Activated gamma-delta T cell (primary cell): ENCODE results near the gene GPR62.
"Not testable (repeated sequence)": the region's sequence is repeated elsewhere in the genome, so short reads cannot be mapped to it uniquely, and the experiment has no call there.

ENCODE experiments used
- DNase-seq: peaks from one replicate; lab custom pipeline; 2025; lab: John Stamatoyannopoulos, UW

Gene GPR62

DNA sequence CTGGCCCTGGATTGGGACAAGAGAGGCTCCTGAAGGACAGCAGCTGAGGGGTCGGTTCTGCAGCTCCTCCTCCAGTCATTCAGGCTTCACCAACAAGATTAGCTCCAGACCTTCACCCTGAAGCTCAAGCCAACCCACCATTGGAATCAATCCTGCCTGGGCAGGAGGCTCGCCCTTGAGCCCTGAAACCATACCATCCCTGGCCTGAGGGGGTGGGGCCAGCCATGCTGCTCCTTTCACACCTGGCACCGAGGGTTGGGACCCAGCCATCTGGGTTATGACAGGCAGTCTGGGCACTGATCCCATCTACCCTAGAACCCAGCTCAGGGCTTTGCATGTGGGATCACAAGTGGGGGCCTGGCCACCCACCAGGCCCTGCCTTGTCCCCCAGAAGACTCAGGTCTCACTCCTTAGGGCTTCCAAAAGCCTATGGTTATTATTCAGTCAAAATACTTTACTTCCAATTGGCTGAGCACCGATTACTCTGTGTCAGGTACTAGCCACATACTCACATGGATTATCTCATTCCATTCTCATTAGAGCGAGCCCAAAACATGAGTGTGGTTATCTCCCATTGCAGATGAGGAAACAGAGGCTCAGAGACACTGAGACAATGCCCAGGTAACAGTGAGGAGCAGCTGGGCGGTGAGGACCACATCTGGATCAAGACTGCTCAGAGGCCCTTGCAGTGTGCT, 15.6 kb downstream of the GPR62 start:
- no peak for DNase-seq

DNA sequence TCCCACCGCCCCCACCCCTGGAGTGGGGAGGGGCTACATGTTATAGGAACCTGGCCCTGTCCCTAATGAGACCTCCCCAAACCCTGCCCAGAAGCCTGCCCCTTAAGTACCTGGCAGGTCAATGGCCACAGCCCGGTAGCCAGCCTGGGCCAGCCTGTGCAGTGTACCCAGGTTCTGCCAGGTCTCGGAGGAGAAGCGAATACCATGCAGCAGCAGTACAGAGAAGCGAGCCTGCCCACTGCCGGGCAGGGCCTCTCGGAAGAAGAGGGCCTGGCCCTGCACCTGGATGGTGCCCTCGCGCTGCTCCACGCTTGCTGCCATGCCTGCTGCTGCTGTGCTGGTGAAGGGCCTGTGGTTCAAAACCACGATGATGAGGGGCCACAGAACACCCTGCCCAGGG, 16.2 kb downstream of the GPR62 start:
- no peak for DNase-seq

DNA sequence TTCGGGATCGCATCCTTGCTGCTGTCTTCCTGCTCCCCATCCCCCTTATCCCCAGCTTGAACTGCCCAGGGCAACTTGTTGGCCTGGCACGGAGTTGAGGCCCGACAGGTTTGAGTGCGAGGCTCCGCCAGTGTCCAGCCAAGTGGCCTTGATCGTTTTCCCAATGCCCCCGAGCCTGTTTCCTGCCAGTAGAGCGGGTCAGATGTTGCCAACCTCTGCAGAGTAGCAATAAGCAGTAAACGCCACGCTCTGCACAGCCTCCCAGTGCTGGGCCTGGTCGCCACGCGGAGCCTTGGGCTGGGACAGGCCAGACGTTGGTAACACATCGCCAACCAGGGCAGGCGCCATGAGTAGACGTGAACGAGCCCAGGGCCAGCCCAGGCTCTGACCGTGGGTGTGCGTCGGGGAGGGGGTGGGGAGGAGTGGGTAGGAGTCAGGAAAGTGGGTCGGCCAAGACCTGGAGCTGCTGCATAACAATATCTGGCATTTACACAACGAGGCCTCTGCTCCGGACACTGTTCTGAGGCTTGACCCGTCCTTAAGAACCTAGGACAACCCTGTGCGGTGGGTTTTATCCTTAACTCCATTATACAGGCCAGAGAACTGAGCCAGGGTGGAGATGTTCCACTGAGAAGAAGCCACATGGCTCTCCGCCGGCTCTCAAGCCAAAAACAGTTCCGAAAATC, 19.2 kb downstream of the GPR62 start:
- no peak for DNase-seq

DNA sequence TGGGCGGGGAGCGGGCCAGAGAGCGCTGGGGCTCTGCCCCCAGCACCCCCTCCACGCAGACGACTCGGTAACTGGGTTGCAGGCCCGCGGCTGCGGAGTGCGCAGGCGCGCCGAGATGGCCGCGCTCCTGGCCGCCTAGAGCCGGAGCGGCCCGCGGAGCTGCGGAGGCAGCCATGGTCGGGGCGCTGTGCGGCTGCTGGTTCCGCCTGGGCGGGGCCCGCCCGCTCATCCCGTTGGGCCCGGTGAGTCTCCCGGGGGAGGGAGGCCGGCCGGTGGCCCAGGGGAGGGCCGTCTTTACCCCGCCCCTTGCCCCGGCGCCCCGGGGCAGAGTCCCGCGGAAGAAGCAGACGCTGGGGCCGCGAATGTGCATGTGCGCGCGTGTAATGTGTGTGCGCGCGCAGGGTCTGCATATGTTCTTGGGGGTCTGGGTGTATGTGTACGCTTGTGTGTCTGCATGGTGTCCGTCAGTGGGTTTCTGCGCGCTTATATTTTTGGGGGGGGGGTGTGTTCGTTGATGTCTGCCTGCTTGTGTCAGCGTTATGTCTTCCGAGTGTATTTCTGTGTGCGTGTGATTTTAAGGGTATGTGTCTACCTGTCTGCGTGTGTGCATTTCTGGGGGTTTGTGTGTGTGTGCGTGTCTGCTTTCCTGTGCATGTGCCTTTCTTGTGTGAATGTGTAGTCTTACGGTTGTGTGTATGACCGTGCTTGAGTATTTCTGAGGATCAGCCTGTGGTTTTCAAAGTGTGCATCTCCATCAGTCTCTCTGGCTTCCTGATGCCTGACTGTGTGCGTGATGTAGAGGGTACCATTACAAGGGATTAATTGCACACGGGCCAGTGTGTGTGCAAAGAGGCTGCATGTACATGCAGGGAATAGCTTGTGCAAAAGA, 20.0 kb downstream of the GPR62 start, which contains the start of gene ABHD14A:
Gene ABHD14A (plus strand): TSS at position 102 of the 889 bp plus-strand sequence. CDS start 72 bp downstream, at position 174.
- DNase-seq = peak; percentile 73

DNA sequence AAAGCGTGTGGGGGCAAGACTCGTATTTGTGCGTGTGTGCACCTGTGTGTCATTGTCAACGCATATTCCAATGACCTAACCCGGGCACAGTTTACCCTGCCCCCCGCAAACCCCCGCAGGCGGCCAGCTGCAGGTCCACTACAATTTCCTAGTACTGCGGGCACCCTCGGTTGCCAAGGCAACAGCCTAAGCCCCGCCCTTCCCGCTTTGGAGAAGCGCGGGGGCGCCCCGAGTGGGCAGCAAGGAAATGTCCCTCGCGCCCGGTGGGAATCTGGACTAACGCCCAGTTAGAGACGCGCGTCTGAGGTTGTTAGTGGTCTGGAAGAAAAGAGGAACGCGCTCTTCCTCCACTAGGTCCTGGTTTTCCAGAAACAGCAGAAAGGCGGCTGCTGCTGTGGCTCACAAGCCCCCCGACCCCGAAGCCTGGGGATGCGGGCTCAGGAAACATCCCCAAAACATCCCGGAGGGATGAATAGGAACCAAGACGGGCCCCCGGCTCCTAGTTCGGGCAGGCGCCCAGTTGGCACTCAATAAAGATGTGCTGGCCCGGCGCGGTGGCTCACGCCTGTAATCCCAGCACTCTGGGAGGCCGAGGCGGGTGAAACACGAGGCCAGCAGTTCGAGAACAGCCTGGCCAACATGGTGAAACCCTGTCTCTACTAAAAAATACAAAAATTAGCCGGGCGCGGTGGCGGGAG, 20.8 kb downstream of the GPR62 start:
- peak; percentile 16 for DNase-seq

DNA sequence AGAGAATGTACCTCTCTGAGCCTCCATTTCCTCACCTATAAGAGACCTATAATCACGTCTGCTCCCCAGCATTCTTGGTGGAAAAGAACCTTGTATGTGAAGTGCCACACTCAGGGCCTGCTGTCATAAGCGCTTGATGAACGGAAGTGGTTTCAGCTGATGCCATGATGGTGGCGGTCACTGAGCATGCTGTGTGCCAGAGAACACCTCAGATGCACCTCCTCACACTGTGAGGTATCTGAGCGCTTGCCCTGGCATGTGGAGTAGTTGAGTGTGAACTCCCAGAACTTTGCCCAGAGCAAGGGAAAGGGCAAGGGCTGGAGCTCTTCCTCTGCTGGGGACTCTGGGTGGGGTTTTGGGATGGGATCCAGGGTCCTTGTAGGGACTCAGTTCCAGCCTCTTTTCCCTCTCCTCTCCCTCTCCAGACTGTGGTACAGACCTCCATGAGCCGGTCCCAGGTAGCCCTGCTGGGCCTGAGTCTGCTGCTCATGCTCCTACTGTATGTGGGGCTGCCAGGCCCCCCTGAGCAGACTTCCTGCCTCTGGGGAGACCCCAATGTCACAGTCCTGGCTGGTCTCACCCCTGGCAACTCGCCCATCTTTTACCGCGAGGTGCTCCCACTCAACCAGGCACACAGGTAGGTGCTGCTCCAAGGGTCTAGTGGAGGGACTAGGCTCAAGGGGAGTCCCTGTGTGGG, 22.4 kb downstream of the GPR62 start:
- no peak for DNase-seq

DNA sequence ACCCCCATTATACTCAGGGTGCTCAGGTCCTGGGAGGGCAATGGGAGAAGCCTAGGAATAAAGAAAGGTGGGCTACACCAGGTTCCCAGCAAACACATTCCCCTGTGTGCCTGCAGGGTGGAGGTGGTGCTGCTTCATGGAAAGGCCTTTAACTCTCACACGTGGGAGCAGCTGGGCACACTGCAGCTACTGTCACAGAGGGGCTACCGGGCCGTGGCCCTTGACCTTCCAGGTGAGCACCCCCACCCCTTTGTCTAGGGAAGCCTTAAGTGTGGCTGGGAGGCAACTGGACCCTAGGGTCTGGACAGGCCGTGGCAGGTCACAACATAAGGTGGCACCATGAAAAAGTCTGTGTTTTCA, 22.9 kb downstream of the GPR62 start:
- DNase-seq = no peak

DNA sequence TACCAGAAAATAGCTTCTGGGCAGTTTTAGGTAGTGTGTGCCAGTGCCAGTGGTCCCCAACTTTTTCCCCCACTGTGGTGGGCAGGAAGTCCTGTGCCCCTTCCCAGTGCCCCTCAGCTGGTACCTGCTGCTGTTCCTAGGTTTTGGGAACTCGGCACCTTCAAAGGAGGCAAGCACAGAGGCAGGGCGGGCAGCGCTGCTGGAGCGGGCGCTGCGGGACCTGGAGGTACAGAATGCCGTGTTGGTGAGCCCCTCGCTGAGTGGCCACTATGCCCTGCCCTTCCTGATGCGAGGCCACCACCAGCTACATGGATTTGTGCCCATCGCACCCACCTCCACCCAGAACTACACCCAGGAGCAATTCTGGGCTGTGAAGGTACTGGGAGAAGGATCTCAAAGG, 25.1 kb downstream of the GPR62 start:
- DNase-seq = no peak

DNA sequence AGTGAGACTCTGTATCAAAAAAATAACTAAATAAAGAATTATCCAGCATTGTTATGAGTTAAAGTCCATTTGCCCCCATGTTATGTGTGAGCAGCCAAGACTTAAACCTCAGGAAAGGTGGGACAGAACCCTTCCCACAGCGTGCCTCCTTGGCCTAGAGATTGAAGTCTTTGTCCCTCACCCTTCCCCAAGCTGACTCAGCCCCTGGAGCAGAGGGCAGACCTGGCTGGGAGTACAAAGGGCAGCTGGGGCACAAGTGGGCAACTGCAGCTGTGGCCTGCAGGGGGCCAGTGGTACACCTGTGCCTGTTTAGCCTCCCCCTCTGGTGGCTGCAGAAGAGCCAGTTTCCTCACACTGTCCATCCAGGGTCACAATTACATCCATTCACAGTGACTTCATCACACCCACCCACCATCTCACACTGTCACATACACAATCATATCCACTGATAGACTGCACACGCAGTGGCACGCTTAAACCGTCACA, 27.2 kb downstream of the GPR62 start:
- no peak for DNase-seq

DNA sequence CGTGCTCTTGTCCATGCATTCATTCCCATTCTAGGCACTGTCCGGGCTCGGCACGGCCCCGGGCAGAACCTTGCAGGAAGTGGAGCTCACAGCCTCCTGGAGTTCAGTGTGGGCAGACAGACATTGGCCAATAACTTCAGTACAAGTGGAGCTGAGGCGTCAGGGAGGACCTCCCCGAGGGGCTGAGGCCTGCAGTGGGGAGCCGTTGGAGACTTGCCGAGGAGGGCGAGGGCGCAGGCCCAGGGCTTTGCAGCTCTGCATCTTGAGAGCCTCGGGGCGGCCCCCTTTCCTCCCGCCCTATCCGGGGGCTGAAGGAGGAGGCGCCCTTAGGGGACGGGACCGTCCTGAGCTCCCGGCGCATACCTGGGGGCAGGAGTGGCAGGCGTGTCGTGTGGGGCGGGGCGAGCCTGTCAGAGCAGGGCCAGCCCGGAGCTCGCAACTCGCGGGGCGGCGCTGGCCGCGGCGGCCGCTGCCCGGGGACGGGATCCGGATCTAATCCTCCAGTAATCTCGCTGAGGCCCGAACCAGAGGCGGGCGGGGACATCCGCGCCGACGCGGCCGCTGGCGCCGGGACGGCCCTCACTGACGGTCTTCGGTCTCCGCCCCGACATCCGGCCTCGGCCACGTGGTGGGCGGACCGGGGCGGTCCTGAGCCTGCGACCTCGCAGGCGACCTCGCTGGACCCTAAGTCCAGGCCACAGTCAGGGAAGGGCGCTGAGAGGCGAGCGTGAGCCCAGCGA, 27.8 kb downstream of the GPR62 start, which contains the start of gene ACY1:
Gene ACY1 (plus strand): TSS at position 698 of the 740 bp plus-strand sequence. CDS start 530 bp downstream, outside the sequence.
- peak; percentile 68 for DNase-seq

DNA sequence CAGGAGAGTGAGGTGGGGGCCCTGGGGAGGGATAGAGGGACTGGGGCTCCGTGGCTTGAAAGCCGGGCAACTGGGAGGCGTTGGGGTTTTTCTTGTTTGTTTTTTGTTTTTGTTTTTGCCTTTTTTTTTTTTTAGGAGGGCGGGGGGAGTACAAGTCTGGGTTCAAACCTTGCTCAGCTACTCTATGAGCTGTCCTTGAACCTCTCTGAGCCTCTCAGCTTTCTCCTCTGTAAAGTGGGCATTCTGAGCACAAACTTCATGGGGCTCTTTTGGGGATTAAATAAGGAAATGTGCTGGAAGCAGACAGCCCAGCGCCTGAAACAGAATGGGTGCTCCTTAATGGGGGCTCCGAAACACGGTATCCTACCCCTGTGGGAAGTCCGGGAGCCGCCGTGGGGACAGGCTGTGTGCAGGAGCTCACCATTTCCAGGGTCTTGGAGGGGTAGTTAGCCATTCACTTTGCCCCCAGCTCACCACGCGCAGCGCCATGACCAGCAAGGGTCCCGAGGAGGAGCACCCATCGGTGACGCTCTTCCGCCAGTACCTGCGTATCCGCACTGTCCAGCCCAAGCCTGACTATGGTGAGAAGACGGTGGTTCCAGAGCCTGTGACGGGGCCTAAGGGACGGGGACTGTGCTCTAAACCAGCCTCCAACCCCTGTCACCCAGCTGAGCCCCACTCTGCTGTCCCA, 28.5 kb downstream of the GPR62 start:
- DNase-seq = no peak

DNA sequence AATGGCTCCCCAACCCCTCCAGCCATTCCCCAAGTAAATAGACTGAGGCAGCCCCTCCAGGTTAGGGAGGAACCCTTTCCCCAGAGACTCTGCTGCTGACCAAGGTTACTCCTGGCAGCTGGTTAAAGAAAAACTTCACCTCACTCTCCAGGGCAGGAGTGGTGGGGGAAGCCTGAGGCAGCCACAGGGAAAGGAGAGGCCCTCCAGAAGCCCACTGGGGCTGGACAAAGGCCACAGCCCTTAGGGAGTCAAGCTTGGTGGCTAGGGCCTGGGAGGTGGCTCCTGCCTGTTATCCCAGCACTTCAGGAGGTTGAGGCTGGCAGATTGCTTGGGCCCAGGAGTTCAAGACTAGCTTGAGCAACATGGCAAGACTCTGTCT, 29.1 kb downstream of the GPR62 start:
- DNase-seq = no peak

DNA sequence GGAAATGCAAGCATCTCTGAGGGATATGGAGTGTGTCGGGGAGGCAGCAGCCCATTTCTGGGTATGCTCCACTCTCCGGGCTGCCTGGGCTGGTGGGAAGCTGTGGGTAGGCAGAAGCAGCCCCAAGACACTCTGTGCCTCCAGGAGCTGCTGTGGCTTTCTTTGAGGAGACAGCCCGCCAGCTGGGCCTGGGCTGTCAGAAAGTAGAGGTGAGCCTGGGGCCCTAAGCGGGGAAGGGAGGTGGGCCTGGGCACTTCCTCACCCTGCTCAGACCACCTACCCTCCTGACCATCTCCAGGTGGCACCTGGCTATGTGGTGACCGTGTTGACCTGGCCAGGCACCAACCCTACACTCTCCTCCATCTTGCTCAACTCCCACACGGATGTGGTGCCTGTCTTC, 29.9 kb downstream of the GPR62 start:
- DNase-seq = no peak

DNA sequence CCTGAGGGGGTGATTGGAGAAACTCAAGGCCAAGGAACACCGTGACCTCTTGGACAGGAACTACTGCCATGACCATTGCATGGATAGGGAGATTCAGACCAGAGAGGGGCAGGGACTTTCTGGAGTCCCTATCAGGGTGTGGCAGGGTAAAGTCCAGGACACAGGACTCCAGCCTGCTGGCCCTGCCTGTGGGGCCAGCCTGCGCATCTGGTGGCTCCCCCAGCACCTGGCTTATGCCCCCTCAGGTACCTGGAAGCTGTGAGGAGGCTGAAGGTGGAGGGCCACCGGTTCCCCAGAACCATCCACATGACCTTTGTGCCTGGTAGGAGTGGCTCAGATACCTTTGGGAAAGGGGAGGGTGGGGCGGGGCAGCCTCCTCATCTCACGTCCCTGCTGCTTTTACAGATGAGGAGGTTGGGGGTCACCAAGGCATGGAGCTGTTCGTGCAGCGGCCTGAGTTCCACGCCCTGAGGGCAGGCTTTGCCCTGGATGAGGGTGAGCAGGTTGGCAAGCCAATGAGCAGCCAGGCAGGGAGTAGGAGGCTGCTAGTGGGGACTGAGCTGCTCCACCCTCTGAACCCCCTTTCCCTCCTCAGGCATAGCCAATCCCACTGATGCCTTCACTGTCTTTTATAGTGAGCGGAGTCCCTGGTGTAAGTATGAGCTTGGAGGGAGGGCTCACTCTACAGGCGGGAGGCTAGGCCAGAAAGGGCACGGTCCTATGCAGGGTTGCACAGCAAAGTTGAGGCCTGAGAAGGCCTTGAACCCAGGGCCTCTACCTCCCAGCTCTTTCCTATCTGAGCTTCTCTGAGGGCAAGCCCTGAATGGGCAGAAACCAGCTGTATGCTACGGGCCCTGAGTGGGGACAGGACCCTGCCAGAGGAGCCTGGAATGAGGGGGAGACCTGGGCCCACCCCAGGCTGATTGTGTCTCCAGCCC, 31.1 kb downstream of the GPR62 start:
- no peak for DNase-seq

DNA sequence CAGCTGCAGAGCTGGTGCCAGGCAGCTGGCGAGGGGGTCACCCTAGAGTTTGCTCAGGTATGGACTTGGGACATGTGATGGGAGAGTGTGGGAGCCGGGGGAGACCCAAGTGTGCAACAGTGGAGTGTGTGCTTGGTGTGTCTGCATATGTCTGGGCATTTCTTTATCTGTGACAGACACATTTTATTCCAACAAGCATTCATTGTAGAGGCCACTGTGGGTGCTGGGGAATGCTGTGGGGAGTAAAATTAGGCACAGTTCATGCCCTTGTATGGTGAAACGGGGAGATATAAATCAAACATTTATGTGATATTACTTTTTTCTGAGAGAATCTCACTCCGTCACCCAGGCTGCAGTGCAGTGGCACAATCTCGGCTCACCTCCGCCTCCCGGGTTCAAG, 32.4 kb downstream of the GPR62 start:
- DNase-seq = no peak

DNA sequence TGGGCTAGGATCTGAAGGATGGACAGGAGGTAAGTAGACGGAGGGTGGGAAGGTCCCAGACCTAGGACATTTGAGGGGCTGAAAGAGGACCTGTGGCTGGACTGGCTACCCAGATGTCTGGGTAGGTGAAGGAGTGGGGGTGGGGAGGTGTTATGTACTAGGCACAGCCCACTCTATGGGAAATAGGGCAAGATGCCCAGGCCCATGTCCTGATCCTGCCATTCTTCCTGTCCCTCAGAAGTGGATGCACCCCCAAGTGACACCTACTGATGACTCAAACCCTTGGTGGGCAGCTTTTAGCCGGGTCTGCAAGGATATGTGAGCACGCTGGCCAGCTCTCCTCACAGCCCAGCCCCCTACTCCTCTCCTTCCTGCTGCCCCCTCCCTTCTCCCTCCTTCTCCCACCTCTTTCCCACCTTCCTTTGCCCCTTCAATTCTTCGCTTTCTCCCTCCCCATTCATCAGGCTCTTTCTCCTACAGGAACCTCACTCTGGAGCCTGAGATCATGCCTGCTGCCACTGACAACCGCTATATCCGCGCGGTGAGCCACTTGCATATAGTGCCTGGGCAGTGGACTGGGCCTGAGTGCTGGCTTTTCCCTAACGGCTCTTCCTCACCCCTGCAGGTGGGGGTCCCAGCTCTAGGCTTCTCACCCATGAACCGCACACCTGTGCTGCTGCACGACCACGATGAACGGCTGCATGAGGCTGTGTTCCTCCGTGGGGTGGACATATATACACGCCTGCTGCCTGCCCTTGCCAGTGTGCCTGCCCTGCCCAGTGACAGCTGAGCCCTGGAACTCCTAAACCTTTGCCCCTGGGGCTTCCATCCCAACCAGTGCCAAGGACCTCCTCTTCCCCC, 33.3 kb downstream of the GPR62 start:
- DNase-seq = no peak

DNA sequence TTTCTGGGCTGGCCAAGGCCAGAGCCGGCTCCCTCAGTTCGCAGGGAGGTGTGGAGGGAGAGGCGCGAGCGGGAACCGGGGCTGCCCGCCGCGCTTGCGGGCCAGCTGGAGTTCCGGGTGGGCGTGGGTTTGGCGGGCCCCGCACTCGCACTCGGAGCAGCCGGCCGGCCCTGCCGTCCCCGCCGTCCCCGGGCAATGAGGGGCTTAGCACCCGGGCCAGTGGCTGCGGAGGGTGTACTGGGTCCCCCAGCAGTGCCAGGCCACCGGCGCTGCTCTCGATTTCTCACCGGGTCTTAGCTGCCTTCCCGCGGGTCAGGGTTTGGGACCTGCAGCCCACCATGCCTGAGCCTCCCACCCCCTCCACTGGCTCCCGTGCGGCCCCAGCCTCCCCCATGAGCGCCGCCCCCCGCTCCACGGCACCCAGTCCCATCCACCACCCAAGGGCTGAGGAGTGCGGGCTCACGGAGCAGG, 35.4 kb downstream of the GPR62 start:
- not testable (repeated sequence) for DNase-seq
